22Rv1 (cell line): ENCODE data around the gene HOXD12.

Source experiments
- H3K27ac ChIP-seq: fragments of 450-650 bp; 2 replicates; pipeline ENCODE4 v1.5.1; 2017
- CTCF ChIP-seq: fragments of 450-650 bp; IDR thresholded peaks from 2 replicates; pipeline ENCODE4 v1.5.1; 2017; ENCODE audit warnings: mild to moderate bottlenecking
- ZFX ChIP-seq: fragments of 450-650 bp; IDR thresholded peaks from 2 replicates; pipeline ENCODE4 v1.6.1; 2017; ENCODE audit warnings: antibody characterized with exemption, borderline replicate concordance

HOXD12 gene

GRCh38 chr2:176071330-176072291 is 28.0 kb upstream of the HOXD12 start:
- H3K27ac ChIP-seq: no peak overlapping the region
- TF ChIP-seq CTCF (no peak), ZFX (no peak)

GRCh38 chr2:176072292-176072669 is 27.3 kb upstream of the HOXD12 start:
- TF ChIP-seq CTCF (no peak), ZFX (no peak)
- H3K27ac ChIP-seq: no peak overlapping the region

- TF ChIP-seq CTCF (no peak), ZFX (no peak)
- H3K27ac ChIP-seq: no peak overlapping the region
Measured at GRCh38 chr2:176072951-176073904, 26.4 kb upstream of the HOXD12 start.

GRCh38 chr2:176074919-176075425 is 24.6 kb upstream of the HOXD12 start:
- TF ChIP-seq ZFX (no peak), CTCF (no peak)
- H3K27ac ChIP-seq: no peak overlapping the region

- no peak overlapping the region for H3K27ac ChIP-seq
- TF ChIP-seq ZFX (no peak), CTCF (no peak)
Measured at GRCh38 chr2:176075481-176075880, 24.1 kb upstream of the HOXD12 start.

- no peak overlapping the region for H3K27ac ChIP-seq
- TF ChIP-seq ZFX (no peak), CTCF (no peak)
Measured at GRCh38 chr2:176076063-176076462, 23.5 kb upstream of the HOXD12 start.
